Ramos (cell line): ENCODE results near the gene PNISR.
"Not testable (repeated sequence)": the region's sequence is repeated elsewhere in the genome, so short reads cannot be mapped to it uniquely, and the experiment has no call there.

ENCODE experiments used
- in situ Hi-C: fragments of 300-500 bp; cut with MboI; formaldehyde crosslinking; loops from one replicate; pipeline ENCODE4 v1.14.3; 2022; ENCODE audit warnings: low sequenced_read_pairs; ENCODE audit not compliant: unreplicated experiment

Gene PNISR

GRCh38 chr6:99424761-99425646, at the start of gene PNISR:
Gene PNISR, minus strand, starts transcription at chr6:99425308. Its CDS starts 10,649 bp downstream, at chr6:99414659.
- in situ Hi-C loops, result no loop called here

GRCh38 chr6:99473730-99474129, 48.6 kb upstream of the PNISR start:
- in situ Hi-C loops, result loop anchor here (5.0 kb wide), 1 partner anchor 274 kb away; no protein-coding TSS in a partner anchor

- in situ Hi-C loops, result loop anchor here (5.0 kb wide), 1 partner anchor 276 kb away; no protein-coding TSS in a partner anchor
Measured at GRCh38 chr6:99471638-99472037, 46.5 kb upstream of the PNISR start.

GRCh38 chr6:99467509-99468106, 42.5 kb upstream of the PNISR start:
- in situ Hi-C loops, result no loop called here

GRCh38 chr6:99459133-99459532, 34.0 kb upstream of the PNISR start:
- in situ Hi-C loops, result not testable (repeated sequence)

GRCh38 chr6:99458319-99458718, 33.2 kb upstream of the PNISR start:
- in situ Hi-C loops, result no loop called here

GRCh38 chr6:99446076-99446475, 21.0 kb upstream of the PNISR start:
- in situ Hi-C loops, result no loop called here

GRCh38 chr6:99434702-99435530, 9.8 kb upstream of the PNISR start:
- in situ Hi-C loops, result no loop called here

- in situ Hi-C loops, result no loop called here
Measured at GRCh38 chr6:99432877-99433276, 7.8 kb upstream of the PNISR start.

- in situ Hi-C loops, result no loop called here
Measured at GRCh38 chr6:99431901-99432300, 6.8 kb upstream of the PNISR start.

GRCh38 chr6:99427988-99428387, 2.9 kb upstream of the PNISR start:
- in situ Hi-C loops, result no loop called here

GRCh38 chr6:99426451-99426757, 1.3 kb upstream of the PNISR start:
- in situ Hi-C loops, result no loop called here

- in situ Hi-C loops, result no loop called here
Measured at GRCh38 chr6:99425647-99426450, 741 bp upstream of the PNISR start.

GRCh38 chr6:99424022-99424421, 1.1 kb downstream of the PNISR start:
- in situ Hi-C loops, result no loop called here

- in situ Hi-C loops, result no loop called here
Measured at GRCh38 chr6:99422912-99423311, 2.2 kb downstream of the PNISR start.

- in situ Hi-C loops, result no loop called here
Measured at GRCh38 chr6:99416892-99417767, 8.0 kb downstream of the PNISR start.

GRCh38 chr6:99416226-99416625, 8.9 kb downstream of the PNISR start:
- in situ Hi-C loops, result no loop called here

- in situ Hi-C loops, result no loop called here
Measured at GRCh38 chr6:99415446-99415845, 9.7 kb downstream of the PNISR start.

- in situ Hi-C loops, result no loop called here
Measured at GRCh38 chr6:99412065-99412464, 13.0 kb downstream of the PNISR start.
